ENCODE data around the gene PPIA. TPM values are rescaled to one million over a fixed set of nuclear protein-coding genes. Genes with fewer than 3 reads are reported as not detected.

PPIA gene
- total and polyA plus RNA-seq, 3 donors from 2014 or later, result 616 to 918 (median 873) TPM

DNA sequence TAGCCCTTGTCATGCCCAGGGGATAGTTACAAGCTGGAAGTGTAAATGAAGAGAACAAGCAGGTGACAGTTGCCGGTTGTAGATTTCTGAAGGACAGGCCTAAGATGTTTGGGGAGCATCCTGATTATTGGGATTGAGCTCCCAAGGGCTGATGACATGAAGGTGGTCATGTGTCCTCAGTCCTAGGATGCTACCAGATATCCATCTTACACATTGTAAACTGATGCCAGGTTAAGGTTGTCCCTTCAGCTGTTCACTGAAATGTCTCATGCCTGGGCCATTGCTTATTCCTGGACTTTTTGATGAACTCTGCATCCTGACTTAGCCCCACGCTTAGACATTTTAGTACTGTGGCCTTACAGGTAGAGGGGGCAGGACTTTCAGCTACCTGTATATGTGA, 46.5 kb upstream of the PPIA start:
- intact Hi-C loops (cut with DNase I; ENCODE audit: low total_unique reads), result no loop called here
- Histone ChIP-seq H3K4me1 (peaks cover 21% of the 10 kb centered on the region), H3K4me3 (no peak overlapping the region), H3K27ac (no peak overlapping the region), H3K36me3 (ENCODE audit: low read depth, missing control alignments) (no peaks in the 10 kb centered on the region), H3K27me3 (no peaks in the 10 kb centered on the region), H3K9me3 (no peaks in the 10 kb centered on the region)
- DNase-seq, result no peak
- TF ChIP-seq, protein P1, sequence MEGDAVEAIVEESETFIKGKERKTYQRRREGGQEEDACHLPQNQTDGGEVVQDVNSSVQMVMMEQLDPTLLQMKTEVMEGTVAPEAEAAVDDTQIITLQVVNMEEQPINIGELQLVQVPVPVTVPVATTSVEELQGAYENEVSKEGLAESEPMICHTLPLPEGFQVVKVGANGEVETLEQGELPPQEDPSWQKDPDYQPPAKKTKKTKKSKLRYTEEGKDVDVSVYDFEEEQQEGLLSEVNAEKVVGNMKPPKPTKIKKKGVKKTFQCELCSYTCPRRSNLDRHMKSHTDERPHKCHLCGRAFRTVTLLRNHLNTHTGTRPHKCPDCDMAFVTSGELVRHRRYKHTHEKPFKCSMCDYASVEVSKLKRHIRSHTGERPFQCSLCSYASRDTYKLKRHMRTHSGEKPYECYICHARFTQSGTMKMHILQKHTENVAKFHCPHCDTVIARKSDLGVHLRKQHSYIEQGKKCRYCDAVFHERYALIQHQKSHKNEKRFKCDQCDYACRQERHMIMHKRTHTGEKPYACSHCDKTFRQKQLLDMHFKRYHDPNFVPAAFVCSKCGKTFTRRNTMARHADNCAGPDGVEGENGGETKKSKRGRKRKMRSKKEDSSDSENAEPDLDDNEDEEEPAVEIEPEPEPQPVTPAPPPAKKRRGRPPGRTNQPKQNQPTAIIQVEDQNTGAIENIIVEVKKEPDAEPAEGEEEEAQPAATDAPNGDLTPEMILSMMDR (IDR thresholded peaks at IDR 0.05), result no peak
- no peak for TF ChIP-seq POLR2A (IDR thresholded peaks at IDR 0.05)
- 61 to 75% methylated on average over 2 of the region's 2 CpGs for WGBS, 2 donors

DNA sequence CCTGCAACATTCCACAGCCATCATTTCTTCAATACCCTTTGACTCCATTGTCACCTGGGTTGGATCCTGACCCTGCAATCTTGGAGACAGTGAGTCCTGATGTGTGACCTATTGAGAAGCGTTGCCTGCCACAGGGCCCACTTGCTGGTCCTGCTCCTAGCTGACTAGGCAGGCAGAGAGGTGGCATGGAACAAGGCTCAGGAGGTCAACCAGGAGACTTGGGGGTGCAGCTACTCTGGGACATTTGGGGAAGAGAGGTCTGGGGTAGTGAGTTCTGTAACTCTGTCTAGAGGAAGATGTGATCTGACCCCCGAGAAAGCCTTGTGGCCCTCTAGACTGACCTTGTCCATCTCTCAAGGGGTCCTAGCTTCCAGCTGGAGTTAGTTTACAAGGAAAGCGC, 46.1 kb upstream of the PPIA start:
- no peak for DNase-seq
- intact Hi-C loops (cut with DNase I; ENCODE audit: low total_unique reads), result no loop called here
- 82 to 88% methylated on average over 3 of the region's 3 CpGs for WGBS, 2 donors
- Histone ChIP-seq H3K27me3 (no peaks in the 10 kb centered on the region), H3K27ac (no peak overlapping the region), H3K4me3 (no peak overlapping the region), H3K36me3 (ENCODE audit: low read depth, missing control alignments) (no peaks in the 10 kb centered on the region), H3K4me1 (peaks cover 25% of the 10 kb centered on the region), H3K9me3 (no peaks in the 10 kb centered on the region)
- TF ChIP-seq POLR2A (IDR thresholded peaks at IDR 0.05), result no peak
- TF ChIP-seq, protein P1 (IDR thresholded peaks at IDR 0.05), result no peak

DNA sequence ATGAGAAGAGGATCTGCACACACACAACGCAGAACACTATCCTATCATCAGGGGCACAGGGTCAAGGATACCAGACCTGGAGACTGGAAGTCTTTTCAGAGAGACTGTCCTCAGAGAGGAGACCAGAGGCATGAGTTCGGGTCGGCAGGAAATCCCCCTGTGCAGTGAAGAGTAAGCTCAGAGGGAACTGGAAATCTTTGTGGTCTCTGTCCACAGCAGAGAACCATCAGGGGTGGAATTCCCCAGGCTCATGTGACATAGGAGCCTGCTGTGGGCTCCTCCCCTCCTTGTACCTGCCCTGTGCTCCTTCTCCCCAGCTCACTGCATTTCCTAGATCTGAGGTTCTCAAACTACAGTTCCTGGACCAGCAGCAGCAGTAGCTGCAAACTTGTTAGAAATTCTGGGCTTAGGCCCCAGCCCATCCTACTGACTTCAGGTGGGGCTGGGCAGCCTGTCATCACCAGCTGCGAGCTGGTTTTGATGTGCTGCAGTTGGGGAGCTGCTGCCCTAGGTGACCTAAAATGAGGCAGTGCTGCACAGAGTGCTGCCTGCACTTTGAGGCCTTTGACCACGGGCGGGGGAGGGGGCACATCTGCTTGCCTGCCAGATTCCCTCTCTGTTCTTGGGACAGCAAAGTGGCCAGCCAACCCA, 45.4 kb upstream of the PPIA start:
- Histone ChIP-seq H3K27me3 (no peaks in the 10 kb centered on the region), H3K36me3 (ENCODE audit: low read depth, missing control alignments) (no peaks in the 10 kb centered on the region), H3K27ac (no peak overlapping the region), H3K4me1 (peaks cover 31% of the 10 kb centered on the region), H3K9me3 (no peaks in the 10 kb centered on the region), H3K4me3 (no peak overlapping the region)
- WGBS, 2 donors, result 41 to 49% methylated on average over 5 to 6 of the region's 6 CpGs
- intact Hi-C loops (cut with DNase I; ENCODE audit: low total_unique reads), result no loop called here
- no peak for DNase-seq
- TF ChIP-seq, protein P1 (IDR thresholded peaks at IDR 0.05), result no peak
- TF ChIP-seq POLR2A (IDR thresholded peaks at IDR 0.05), result no peak

DNA sequence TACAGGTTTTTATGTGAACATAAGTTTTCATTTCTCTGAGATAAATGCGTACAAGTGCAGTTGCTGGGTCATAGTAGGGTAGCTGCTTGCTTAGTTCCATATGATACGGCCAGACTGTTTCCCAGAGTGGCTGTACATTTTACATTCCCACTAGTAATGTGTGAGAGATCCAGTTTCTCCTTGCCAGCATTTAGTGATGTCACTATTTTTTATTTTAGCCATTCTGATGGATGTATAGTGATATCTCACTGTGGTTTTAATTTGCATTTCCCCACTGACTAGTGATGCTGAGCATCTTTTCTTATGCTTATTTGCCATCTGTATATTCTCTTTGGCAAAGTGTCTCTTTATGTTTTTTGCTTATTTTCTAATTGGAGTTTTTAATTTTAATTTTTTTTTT, 43.7 kb upstream of the PPIA start:
- intact Hi-C loops (cut with DNase I; ENCODE audit: low total_unique reads), result no loop called here

More for the DNA sequence above, 43.7 kb upstream of the PPIA start:
- no peaks in the 10 kb centered on the region for H3K9me3 ChIP-seq
- H3K4me1 ChIP-seq, result peaks cover 49% of the 10 kb centered on the region
- H3K27ac ChIP-seq, result no peak overlapping the region
- no peaks in the 10 kb centered on the region for H3K36me3 ChIP-seq (ENCODE audit: low read depth, missing control alignments)
- H3K27me3 ChIP-seq, result no peaks in the 10 kb centered on the region
- TF ChIP-seq, protein P1 (IDR thresholded peaks at IDR 0.05), result no peak
- no peak for TF ChIP-seq POLR2A (IDR thresholded peaks at IDR 0.05)
- 94 to 96% methylated on average over 2 of the region's 2 CpGs for WGBS, 2 donors
- no peak overlapping the region for H3K4me3 ChIP-seq
- DNase-seq, result no peak

Data from testis (tissue), 3 donors.